ENCODE data around the gene GMPPA.

The GMPPA gene

DNA sequence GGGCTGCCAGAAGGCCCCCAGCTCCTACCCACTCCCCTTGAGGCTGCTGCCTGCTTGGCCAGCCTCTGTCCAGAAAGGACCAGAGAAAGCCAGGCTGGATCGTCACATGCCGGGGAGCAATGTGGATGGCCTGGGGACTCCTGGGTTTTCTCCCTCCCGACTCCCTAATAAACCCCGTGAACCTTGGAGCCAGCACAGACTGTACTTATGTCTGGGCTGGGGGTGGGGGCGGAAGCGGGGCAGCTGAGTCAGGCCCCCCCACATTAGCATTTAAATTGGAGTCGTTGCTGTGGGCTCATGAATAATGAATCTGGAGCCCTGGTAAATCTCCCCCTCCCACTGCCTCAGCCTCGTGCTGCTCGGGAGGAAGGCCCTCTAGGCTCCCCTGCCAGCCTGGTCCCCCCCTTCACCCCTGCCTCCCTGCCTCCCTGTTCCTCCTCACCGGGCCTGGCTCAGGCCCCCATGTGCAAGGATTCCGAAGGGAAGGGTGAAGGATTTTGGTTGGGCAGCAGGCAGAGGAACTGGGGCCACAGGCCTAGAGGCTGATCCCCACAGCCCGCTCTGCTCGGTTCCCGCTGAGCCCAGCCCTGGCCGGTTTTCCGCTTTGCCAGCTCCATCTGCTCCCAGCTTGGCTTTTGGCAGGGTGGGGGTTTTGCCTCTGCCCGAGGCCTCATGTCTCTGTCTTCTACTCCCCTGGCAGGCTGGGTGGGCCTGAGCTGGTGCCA lies 8.3 kb downstream of the GMPPA start:
- no peak for DNase-seq

GRCh38 chr2:219507581-219508443 lies 9.1 kb downstream of the GMPPA start:
- no peak for DNase-seq

GRCh38 chr2:219508444-219508734 lies 9.7 kb downstream of the GMPPA start:
- no peak for DNase-seq

DNA sequence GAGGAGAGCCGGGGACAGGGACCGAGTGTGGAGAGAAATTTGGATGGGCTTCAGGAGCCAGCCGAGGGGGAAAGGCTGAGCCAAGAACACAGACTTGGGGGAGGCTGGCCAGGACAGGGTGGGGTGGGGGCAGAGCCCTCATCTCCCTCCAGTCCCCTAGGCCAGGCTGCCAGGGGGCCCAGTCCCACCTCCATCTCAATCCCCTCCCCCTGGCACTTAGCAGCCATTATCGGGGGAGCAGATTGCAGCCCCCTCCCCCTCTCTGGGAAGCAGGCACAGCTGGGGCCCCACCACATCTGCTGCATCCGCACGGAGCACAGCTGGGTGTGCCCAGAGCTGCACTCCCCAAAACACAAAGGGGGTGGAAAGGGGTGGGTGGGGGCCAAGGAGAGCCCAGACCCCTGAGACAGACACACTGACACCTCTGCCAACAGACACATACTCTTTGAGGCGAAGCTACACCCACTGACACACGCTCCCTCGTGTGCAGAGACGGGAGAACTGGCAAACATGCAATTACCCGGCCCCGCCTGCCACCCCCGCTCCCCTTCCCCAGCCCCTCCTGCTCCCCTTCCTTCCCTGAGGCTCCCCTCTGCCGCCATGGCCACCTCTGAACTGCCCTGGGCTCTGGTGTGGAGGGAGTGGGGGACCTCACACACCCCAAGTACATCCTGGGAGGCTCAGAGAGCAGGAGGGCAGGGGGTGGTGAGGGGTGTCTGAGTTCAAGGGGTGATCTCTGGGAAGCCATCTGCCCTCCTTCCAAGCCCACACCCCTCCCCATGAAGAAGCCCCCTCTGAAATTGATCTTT lies 10.5 kb downstream of the GMPPA start:
- DNase-seq = no peak

DNA sequence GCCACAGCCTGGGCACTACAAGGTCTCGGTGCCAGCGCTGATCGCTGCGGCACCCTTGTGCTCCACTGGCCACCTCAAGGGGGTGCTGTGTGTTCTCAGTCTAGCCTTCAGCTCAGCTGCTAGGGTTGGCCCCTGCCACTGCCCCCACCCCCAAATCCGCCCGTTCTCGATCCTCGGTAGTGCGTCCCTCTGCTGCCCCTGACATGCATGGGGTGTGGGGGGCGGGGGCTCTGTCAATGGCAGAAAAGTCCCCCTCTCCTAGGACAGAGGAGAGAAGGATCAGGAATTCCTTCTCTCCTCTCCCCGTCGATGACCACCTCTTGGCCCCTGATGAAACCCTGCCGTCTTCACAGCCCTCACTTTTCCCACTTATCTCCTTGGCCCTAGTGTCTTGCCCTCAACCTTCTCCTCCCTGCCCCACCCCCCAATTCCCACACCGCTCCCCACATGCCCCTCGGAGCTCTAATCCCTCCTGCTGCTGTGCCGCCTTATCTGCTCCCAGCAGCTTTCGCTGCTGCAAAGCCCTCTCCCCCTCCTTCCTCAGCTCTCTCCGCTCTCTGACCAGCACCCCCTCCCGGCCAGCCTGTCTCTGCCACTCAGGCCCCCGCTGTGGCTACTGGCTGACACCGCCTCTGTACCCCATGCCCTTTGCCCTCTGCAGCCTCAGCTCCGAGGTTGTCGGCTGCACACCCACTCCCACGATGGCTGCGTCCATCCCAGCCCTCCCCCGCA lies 11.3 kb downstream of the GMPPA start:
- peak; percentile 40 to 64 for DNase-seq

DNA sequence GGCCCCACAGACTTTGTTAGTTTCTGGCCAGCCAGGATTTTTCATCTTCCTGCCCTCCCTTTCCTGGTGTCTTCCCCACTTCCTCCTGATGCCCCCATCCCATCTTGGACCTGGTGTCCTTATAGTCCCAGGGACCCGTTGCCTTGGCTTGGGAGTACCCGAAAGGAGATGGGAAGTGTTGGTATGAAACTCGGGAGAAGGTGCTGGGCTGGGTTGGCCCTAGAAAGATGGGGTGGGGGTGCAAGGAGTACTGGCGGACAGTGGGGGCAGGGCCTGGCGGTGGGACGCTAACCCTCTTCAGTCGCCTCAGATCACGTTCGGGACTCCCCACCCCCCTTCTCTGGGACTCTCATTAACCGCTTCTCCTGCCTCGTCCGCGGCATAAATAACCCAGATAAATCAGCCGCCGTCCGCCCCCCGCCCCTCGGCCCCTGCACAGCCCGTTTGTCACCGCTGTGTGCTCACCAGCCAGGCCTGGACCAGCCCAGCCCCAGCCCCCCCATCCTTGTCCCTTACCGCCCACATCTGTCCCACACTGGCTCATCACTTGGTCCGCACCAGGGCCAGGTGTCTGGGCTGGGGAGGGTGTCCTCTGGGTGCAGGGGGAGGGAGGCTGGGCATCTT lies 11.9 kb downstream of the GMPPA start:
- DNase-seq = no peak

DNA sequence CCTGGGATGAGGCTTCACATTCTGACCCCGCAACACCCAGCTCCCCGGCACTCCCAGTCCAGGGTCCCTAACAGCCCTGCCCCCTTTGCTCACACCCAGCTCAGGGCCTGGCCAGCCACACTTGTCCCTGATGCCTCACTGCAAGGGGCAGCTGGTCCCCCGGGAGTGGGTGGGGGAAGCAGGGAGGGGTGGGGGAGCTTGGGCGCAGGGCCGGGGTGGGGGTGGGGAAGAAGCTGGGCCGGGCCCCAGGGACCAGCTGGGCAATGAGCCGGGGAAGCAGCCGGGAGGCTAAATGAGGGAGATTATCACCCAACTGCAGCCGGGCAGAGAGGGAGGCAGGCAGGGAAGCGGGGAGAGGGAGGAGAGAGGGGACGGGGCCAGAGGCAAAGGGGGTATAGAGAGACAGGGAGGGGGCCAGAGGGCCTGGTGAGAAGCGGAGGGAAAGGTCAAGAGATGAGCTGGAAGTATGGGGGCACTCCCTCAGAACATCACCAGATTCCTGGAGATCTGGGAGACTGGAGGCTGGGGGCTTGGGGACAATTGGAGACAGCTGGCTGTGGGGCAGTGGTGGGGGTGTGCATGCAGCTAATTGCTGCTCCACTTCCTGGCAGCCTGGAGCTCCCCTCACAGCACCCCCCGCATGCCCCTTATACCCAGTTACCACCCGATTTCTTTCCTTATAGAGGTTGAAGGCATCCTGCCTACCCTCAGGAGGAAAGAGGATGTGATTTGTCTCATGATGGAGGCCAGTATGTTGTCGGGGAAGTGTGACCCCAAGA lies 13.0 kb downstream of the GMPPA start:
- DNase-seq = no peak

GRCh38 chr2:219512524-219513216 lies 14.0 kb downstream of the GMPPA start:
- no peak for DNase-seq

GRCh38 chr2:219513787-219514186 lies 15.1 kb downstream of the GMPPA start:
- no peak for DNase-seq

- no peak for DNase-seq
These were observed 15.6 kb downstream of the GMPPA start, which contains the start of gene ASIC4 for GRCh38 chr2:219514196-219514761. ASIC4 (plus strand) TSS chr2:219514482; CDS start chr2:219514725, 243 bp downstream.

DNA sequence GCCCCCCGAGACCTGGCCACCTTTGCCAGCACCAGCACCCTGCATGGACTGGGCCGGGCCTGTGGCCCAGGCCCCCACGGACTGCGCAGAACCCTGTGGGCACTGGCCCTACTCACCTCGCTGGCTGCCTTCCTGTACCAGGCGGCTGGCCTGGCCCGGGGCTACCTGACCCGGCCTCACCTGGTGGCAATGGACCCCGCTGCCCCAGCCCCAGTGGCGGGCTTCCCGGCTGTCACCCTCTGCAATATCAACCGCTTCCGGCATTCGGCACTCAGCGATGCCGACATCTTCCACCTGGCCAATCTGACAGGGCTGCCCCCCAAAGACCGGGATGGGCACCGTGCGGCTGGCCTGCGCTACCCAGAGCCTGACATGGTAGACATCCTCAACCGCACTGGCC lies 16.1 kb downstream of the GMPPA start:
- no peak for DNase-seq

- no peak for DNase-seq
These were observed 17.4 kb downstream of the GMPPA start for GRCh38 chr2:219515874-219516629.

DNA sequence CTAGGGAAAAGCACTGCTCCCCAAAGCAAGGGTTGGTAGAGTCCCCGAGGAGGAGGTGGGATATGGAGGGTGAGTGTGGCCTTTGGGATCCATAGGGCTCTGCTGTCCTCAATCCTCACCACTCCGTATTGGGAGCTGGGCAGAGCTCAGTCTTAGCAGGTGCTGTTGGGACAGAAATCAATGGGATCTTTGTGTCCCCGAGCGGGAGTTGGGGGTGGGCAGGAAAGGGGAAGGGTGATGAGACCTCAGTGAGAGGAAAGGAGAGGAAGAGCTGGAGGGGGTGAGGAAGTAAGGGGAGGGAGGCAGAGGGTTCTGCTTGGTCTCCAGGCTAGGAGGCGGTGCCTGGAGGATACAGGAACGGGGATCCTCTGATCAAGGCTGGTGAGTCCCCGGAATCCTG lies 18.2 kb downstream of the GMPPA start:
- no peak for DNase-seq

- DNase-seq = no peak
These were observed 19.5 kb downstream of the GMPPA start for GRCh38 chr2:219517954-219518778.

DNA sequence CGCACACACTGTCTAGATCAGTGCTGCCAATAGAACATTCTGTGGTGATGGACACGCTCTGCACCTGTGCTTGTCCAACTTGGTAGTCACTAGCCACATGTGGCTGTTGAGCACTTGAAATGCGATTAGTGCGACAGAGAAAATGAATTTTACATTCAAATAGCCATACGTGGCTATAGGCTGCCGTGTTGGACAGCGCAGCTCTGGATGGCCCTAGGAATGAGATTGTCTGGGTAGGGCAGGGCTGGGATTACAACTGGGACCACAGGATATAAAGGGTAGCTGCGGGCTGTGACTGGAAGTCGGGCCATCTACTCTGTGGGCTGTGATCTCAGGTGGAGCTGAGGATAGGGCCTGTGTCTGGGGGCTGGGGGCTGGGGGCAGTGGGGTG lies 20.8 kb downstream of the GMPPA start:
- no peak for DNase-seq

DNA sequence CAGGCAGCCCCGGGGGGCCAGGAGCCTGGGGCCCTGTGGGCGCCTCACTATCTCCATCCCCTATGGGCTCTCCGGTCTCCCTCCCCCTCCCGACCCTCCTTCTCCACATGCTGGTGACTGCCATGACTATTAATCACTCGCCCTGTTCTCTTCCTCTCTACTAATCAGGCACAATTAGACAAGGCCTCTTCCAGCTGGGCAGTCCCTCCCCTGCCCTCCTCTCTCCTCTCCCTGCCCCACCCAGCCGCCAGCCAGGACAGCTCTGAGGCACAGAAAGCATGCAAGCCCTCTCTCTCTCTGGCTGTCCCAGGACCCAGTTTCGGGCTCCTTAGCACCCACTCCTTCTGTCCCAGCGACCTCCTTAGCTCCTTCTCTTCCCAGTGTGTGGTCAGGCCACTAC lies 21.4 kb downstream of the GMPPA start:
- DNase-seq = no peak

DNA sequence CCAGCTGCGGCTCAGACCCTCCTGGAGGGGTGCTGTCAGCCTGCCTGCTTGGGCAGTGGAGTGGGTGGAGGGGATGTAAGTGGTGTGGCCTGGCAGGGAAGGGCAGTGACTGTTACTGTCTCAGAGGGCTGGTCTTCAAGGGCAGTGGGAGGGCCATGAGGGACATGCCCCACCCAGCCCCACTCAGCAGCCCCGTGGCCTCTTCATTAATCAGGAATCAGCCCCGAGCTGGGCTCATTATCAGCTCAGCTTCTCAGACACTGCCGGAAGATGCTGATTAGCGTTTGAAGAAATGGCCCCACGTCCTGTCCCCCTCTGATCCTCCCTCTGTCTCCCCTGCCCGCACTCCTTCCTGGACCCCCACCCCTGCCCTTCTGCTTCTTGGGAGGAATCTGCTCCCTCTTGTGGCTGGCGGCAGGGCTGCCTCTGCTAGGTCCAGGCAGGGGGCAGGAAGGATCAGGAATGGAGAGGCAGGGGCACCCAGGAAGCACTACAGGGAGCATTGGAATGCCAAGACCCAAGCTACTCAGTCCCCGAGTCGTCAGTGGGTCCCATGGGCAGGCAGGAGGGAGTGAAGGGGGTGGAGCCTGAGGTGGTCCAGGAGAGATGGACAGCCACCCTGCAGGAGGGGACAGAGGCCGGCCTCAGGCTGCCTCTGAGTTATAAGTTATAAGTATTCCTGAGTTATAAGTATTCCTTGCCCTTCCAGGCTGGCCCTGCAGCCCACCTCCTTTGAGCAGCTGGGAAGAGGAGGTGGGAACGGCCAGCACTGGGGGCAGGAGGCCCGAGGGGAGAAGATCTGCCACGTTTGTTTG lies 22.6 kb downstream of the GMPPA start:
- peak in 1 of 2 experiments; percentile 25 for DNase-seq
